Cardiac muscle cell (in vitro differentiated cells and primary cell): Measurements from ENCODE around the gene CCNQ. TPM values are rescaled to one million over a fixed set of nuclear protein-coding genes. Genes with fewer than 3 reads are reported as not detected.

ENCODE experiments used
- DNase-seq, 2 donors: peaks; one replicate each; pipeline versions ENCODE4 v3.0.0 to v3.0.0-alpha.2; 2010 to 2017; ENCODE audit warnings: low read depth in 1 of 2, low spot score in 1 of 2
- H3K27ac ChIP-seq: fragments of 200-600 bp; sonication (generic); 2 replicates; pipeline ENCODE4 v1.5.1; 2016
- H3K27me3 ChIP-seq: fragments of 200-600 bp; sonication (generic); 2 replicates; pipeline ENCODE4 v1.6.0; 2016; ENCODE audit warnings: control low read depth
- H3K36me3 ChIP-seq: fragments of 200-600 bp; sonication (generic); 2 replicates; pipeline ENCODE4 v1.5.1; 2016; ENCODE audit warnings: control low read depth
- H3K4me1 ChIP-seq: fragments of 200-600 bp; sonication (generic); 2 replicates; pipeline ENCODE4 v1.8.1; 2017; ENCODE audit warnings: low read depth, mild to moderate bottlenecking, mixed run types
- H3K4me3 ChIP-seq: fragments of 200-600 bp; sonication (generic); 2 replicates; pipeline ENCODE4 v1.5.1; 2016; ENCODE audit warnings: mild to moderate bottlenecking
- H3K9me3 ChIP-seq: fragments of 200-600 bp; sonication (generic); 2 replicates; pipeline ENCODE4 v1.5.1; 2017; ENCODE audit warnings: low read depth, mild to moderate bottlenecking, control low read depth
- polyA plus RNA-seq: library from polyadenylated mRNA; unstranded; fragments of >200 nt; fragmentation: Nextera tagmentation; extraction: Ambion mirVana; gene quantifications from 2 replicates; pipeline ENCODE4 v1.2.1, GENCODE V29; 2016
- total RNA-seq: library from RNA; depleted of rRNA; stranded (reverse); fragments of >200 nt; gene quantifications from 2 replicates; pipeline ENCODE4 v1.2.3, GENCODE V29; 2016
- TF ChIP-seq, protein P1 (sequence below): IDR thresholded peaks from 2 replicates; pipeline ENCODE4 v1.5.1; 2012; ENCODE audit warnings: low read depth, mild to moderate bottlenecking, low read length

CCNQ gene
- total and polyA plus RNA-seq, 2 experiments from 2014 or later: 28.5 to 37.0 TPM

- no peaks in the 10 kb centered on the region for H3K27me3 ChIP-seq
Observed at GRCh38 chrX:153626025-153626633, 27.2 kb upstream of the CCNQ start.

GRCh38 chrX:153625271-153626024 is 26.5 kb upstream of the CCNQ start:
- H3K27me3 ChIP-seq: no peaks in the 10 kb centered on the region
- no peak overlapping the region for H3K4me3 ChIP-seq
- no peaks in the 10 kb centered on the region for H3K9me3 ChIP-seq
- H3K4me1 ChIP-seq: no peaks in the 10 kb centered on the region
- no peak for DNase-seq
- no peak overlapping the region for H3K27ac ChIP-seq
- no peaks in the 10 kb centered on the region for H3K36me3 ChIP-seq
- TF ChIP-seq, protein P1, sequence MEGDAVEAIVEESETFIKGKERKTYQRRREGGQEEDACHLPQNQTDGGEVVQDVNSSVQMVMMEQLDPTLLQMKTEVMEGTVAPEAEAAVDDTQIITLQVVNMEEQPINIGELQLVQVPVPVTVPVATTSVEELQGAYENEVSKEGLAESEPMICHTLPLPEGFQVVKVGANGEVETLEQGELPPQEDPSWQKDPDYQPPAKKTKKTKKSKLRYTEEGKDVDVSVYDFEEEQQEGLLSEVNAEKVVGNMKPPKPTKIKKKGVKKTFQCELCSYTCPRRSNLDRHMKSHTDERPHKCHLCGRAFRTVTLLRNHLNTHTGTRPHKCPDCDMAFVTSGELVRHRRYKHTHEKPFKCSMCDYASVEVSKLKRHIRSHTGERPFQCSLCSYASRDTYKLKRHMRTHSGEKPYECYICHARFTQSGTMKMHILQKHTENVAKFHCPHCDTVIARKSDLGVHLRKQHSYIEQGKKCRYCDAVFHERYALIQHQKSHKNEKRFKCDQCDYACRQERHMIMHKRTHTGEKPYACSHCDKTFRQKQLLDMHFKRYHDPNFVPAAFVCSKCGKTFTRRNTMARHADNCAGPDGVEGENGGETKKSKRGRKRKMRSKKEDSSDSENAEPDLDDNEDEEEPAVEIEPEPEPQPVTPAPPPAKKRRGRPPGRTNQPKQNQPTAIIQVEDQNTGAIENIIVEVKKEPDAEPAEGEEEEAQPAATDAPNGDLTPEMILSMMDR: no peak

More at GRCh38 chrX:153626025-153626633, 27.2 kb upstream of the CCNQ start:
- no peaks in the 10 kb centered on the region for H3K4me1 ChIP-seq
- no peak overlapping the region for H3K4me3 ChIP-seq
- DNase-seq: no peak
- H3K27ac ChIP-seq: no peak overlapping the region
- H3K36me3 ChIP-seq: no peaks in the 10 kb centered on the region
- H3K9me3 ChIP-seq: no peaks in the 10 kb centered on the region
- TF ChIP-seq, protein P1: no peak

GRCh38 chrX:153624196-153625091 is 25.5 kb upstream of the CCNQ start:
- Histone ChIP-seq H3K4me3 (no peak overlapping the region), H3K9me3 (no peaks in the 10 kb centered on the region), H3K4me1 (no peaks in the 10 kb centered on the region), H3K27me3 (no peaks in the 10 kb centered on the region), H3K36me3 (no peaks in the 10 kb centered on the region), H3K27ac (no peak overlapping the region)
- no peak for DNase-seq
- TF ChIP-seq, protein P1: no peak

GRCh38 chrX:153623310-153624029 is 24.5 kb upstream of the CCNQ start:
- TF ChIP-seq, protein P1: no peak
- Histone ChIP-seq H3K36me3 (no peaks in the 10 kb centered on the region), H3K9me3 (no peaks in the 10 kb centered on the region), H3K27ac (no peak overlapping the region), H3K27me3 (peaks cover 3% of the 10 kb centered on the region), H3K4me1 (no peaks in the 10 kb centered on the region), H3K4me3 (no peak overlapping the region)
- no peak for DNase-seq
